CD14-positive monocyte (primary cell): ENCODE measurements around the gene BLOC1S3. TPM values are rescaled to one million over a fixed set of nuclear protein-coding genes. Genes with fewer than 3 reads are reported as not detected.

Source experiments
- DNase-seq, 3 donors: peaks; one replicate each; pipeline ENCODE4 v3.0.0-alpha.2; 2011 to 2022
- H2AFZ ChIP-seq: 2 replicates; pipeline ENCODE4 v1.6.0; 2012; ENCODE audit warnings: mild to moderate bottlenecking, low read depth, low read length, inconsistent platforms; ENCODE audit not compliant: insufficient read depth, poor library complexity, severe bottlenecking
- H3K27ac ChIP-seq, 2 donors: 1 replicate in 1 of 2; 2 replicates in 1 of 2; pipeline ENCODE4 v1.5.1; 2012 to 2013; ENCODE audit warnings: low read length in 2 of 2, control low read depth in 1 of 2, inconsistent platforms in 1 of 2, low read depth in 1 of 2, mild to moderate bottlenecking in 1 of 2
- H3K27me3 ChIP-seq, 2 donors: one replicate each; pipeline versions ENCODE4 v1.6.0 to v1.6.1; 2011 to 2013; ENCODE audit warnings: low read length in 2 of 2; ENCODE audit not compliant: control insufficient read depth in 2 of 2, insufficient read depth in 2 of 2
- H3K36me3 ChIP-seq, 2 donors: replicated peaks in 1 of 2; 1 replicate in 1 of 2; 2 replicates in 1 of 2; pipeline versions ENCODE4 v1.5.1 to v1.6.1; 2012 to 2013; ENCODE audit warnings: low read length in 2 of 2, control low read depth in 1 of 2, inconsistent platforms in 1 of 2, mild to moderate bottlenecking in 1 of 2; ENCODE audit not compliant: insufficient read depth in 2 of 2, control insufficient read depth in 1 of 2
- H3K4me1 ChIP-seq, 2 donors: 1 replicate in 1 of 2; 2 replicates in 1 of 2; pipeline versions ENCODE4 v1.5.1 to v1.6.1; 2012 to 2013; ENCODE audit warnings: low read length in 2 of 2, control low read depth in 1 of 2, inconsistent platforms in 1 of 2, mild to moderate bottlenecking in 1 of 2, moderate library complexity in 1 of 2; ENCODE audit not compliant: insufficient read depth in 2 of 2, control insufficient read depth in 1 of 2
- H3K4me2 ChIP-seq: replicated peaks from 2 replicates; pipeline ENCODE3; 2012; ENCODE audit warnings: low read length, moderate library complexity, mild to moderate bottlenecking; ENCODE audit not compliant: poor library complexity, severe bottlenecking; ENCODE audit errors: extremely low read depth
- H3K4me3 ChIP-seq, 3 experiments: fragments of 200-600 bp in 1 of 3; sonication (generic) in 1 of 3; replicated peaks in 1 of 3; 1 replicate in 2 of 3; 2 replicates in 1 of 3; pipeline ENCODE4 v1.5.1; 2011 to 2013; ENCODE audit warnings: low read length in 3 of 3, mild to moderate bottlenecking in 3 of 3, control low read depth in 2 of 3, low read depth in 2 of 3, inconsistent platforms in 1 of 3, moderate library complexity in 1 of 3
- H3K79me2 ChIP-seq: 2 replicates; pipeline ENCODE4 v1.6.0; 2012; ENCODE audit warnings: mild to moderate bottlenecking, control low read depth, inconsistent platforms, low read length, moderate library complexity; ENCODE audit not compliant: insufficient read depth
- H3K9ac ChIP-seq: 2 replicates; pipeline ENCODE4 v1.6.0; 2017; ENCODE audit warnings: low read length, mild to moderate bottlenecking; ENCODE audit not compliant: insufficient read depth, poor library complexity, severe bottlenecking
- H3K9me3 ChIP-seq, 2 donors: replicated peaks in 1 of 2; 1 replicate in 1 of 2; 2 replicates in 1 of 2; pipeline versions ENCODE4 v1.5.1 to v1.6.1; 2012 to 2013; ENCODE audit warnings: low read length in 2 of 2, control low read depth in 1 of 2; ENCODE audit not compliant: control insufficient read depth in 1 of 2, insufficient read depth in 1 of 2
- H4K20me1 ChIP-seq: 2 replicates; pipeline ENCODE4 v1.6.0; 2012; ENCODE audit warnings: mild to moderate bottlenecking, low read length, control low read depth, moderate library complexity; ENCODE audit not compliant: insufficient read depth
- H3K27ac Mint-ChIP-seq, 7 donors: one replicate each; pipeline ENCODE4 v1.8.0; 2020; ENCODE audit warnings: mild to moderate bottlenecking in 7 of 7, mixed read lengths in 7 of 7, moderate library complexity in 6 of 7, inconsistent platforms in 2 of 7
- H3K27me3 Mint-ChIP-seq, 3 donors: one replicate each; pipeline ENCODE4 v1.8.0; 2021 to 2022; ENCODE audit warnings: low read depth in 3 of 3, mild to moderate bottlenecking in 3 of 3, mixed read lengths in 3 of 3, moderate library complexity in 3 of 3, inconsistent platforms in 1 of 3
- H3K36me3 Mint-ChIP-seq, 2 donors: one replicate each; pipeline ENCODE4 v1.8.0; 2020; ENCODE audit warnings: mixed read lengths in 2 of 2, inconsistent platforms in 1 of 2, mild to moderate bottlenecking in 1 of 2
- H3K4me1 Mint-ChIP-seq: one replicate; pipeline ENCODE4 v1.8.0; 2020; ENCODE audit warnings: mild to moderate bottlenecking, mixed read lengths
- H3K4me3 Mint-ChIP-seq, 2 donors: one replicate each; pipeline ENCODE4 v1.8.0; 2020; ENCODE audit warnings: mild to moderate bottlenecking in 2 of 2, mixed read lengths in 2 of 2, moderate library complexity in 1 of 2
- H3K9me3 Mint-ChIP-seq, 7 donors: one replicate each; pipeline ENCODE4 v1.8.0; 2020 to 2022; ENCODE audit warnings: mixed read lengths in 7 of 7, mild to moderate bottlenecking in 6 of 7, moderate library complexity in 6 of 7, inconsistent platforms in 2 of 7
- CTCF ChIP-seq: fragments of 200-600 bp; IDR thresholded peaks from one replicate; pipeline ENCODE4 v1.8.0; 2022; ENCODE audit warnings: antibody characterized with exemption, mild to moderate bottlenecking
- WGBS: methylation state at CpG from one replicate; pipeline ENCODE4 v1.1.5; 2013; ENCODE audit warnings: missing lambda C conversion rate; ENCODE audit not compliant: insufficient coverage; 5-methylcytosine and 5-hydroxymethylcytosine counted together
- intact Hi-C, 2 donors: fragments of 100-400 bp; cut with micrococcal nuclease; formaldehyde crosslinking; loops; one replicate each; pipeline versions ENCODE4 v1.15.0 to v1.15.1; 2023
- polyA plus RNA-seq, 3 donors: library from polyadenylated mRNA; depleted of rRNA in 1 of 3; unstranded in 2 of 3; stranded (reverse) in 1 of 3; fragments of 300-500 nt in 2 of 3; fragments of >200 nt in 1 of 3; fragmentation: Illumina TruSeq in 2 of 3; gene quantifications; 1 replicate in 2 of 3; 2 replicates in 1 of 3; pipeline ENCODE4 v1.2.3, GENCODE V29; 2012 to 2021

The BLOC1S3 gene
- polyA plus RNA-seq, 3 donors, result 2.9 to 6.7 (median 4.7) TPM

- no peaks in the 10 kb centered on the region for H3K79me2 ChIP-seq
- Mint-ChIP-seq H3K4me1 (peaks cover 13% of the 10 kb centered on the region), H3K27ac (peak within 1 kb of the TSS in 2 of 7 donors; percentile 5 to 69), H3K9me3 (no peaks in the 10 kb centered on the region), H3K27me3 (peaks cover 23 to 55% (median 39%) of the 10 kb centered on the region in 3 donors), H3K36me3 (no peaks in the 10 kb centered on the region), H3K4me3 (peak within 1 kb of the TSS in 1 of 2 donors; percentile 30)
- no peak for TF ChIP-seq CTCF
- no peak within 1 kb of the TSS for H2AFZ ChIP-seq
- H3K4me2 ChIP-seq, result no peak within 1 kb of the TSS
- H3K4me1 ChIP-seq, result peaks cover 9 to 14% of the 10 kb centered on the region in 2 donors
- 78% methylated on average over 29 of the region's 29 CpGs for WGBS
- no peaks in the 10 kb centered on the region for H3K9me3 ChIP-seq
- no peak within 1 kb of the TSS for H3K4me3 ChIP-seq
- intact Hi-C loops, result no loop called here
- H3K27me3 ChIP-seq, result peaks cover 0 to 6% of the 10 kb centered on the region in 2 donors
- no peak for DNase-seq
- H3K36me3 ChIP-seq, result no peaks in the 10 kb centered on the region
- H3K9ac ChIP-seq, result no peak within 1 kb of the TSS
- H3K27ac ChIP-seq, result no peak within 1 kb of the TSS
- H4K20me1 ChIP-seq, result no peaks in the 10 kb centered on the region
These were observed 17.5 kb upstream of the BLOC1S3 start, which contains the start of gene NKPD1 for GRCh38 chr19:45160870-45161737. Gene NKPD1 (minus strand): TSS chr19:45160982. CDS start chr19:45160150, 832 bp downstream.

GRCh38 chr19:45161738-45162607 is 16.6 kb upstream of the BLOC1S3 start:
- Histone ChIP-seq H3K9ac (no peak overlapping the region), H3K27ac (no peak overlapping the region), H3K4me2 (no peak overlapping the region), H3K9me3 (no peaks in the 10 kb centered on the region), H3K4me3 (no peak overlapping the region), H3K79me2 (no peaks in the 10 kb centered on the region), H3K4me1 (peaks cover 9 to 14% of the 10 kb centered on the region in 2 donors), H3K36me3 (no peaks in the 10 kb centered on the region), H4K20me1 (no peaks in the 10 kb centered on the region), H3K27me3 (peaks cover 0 to 6% of the 10 kb centered on the region in 2 donors), H2AFZ (no peak overlapping the region)
- DNase-seq, result no peak
- Mint-ChIP-seq H3K4me1 (peaks cover 14% of the 10 kb centered on the region), H3K36me3 (peaks cover 0 to 2% of the 10 kb centered on the region in 2 donors), H3K27me3 (peaks cover 23 to 50% (median 38%) of the 10 kb centered on the region in 3 donors), H3K4me3 (no peak overlapping the region), H3K27ac (no peak overlapping the region), H3K9me3 (no peaks in the 10 kb centered on the region)
- peak; percentile 5 for TF ChIP-seq CTCF
- intact Hi-C loops, result no loop called here
- 73% methylated on average over 18 of the region's 32 CpGs for WGBS
